HG02610 (cell line): ENCODE data around the gene NOD1.
"Not testable (repeated sequence)": the region's sequence is repeated elsewhere in the genome, so short reads cannot be mapped to it uniquely, and the experiment has no call there.

Experiments
- ATAC-seq: cut with Tn5 transposase; IDR thresholded peaks from one replicate; pipeline ENCODE4 v1.9.1; 2021; ENCODE audit warnings: mild to moderate bottlenecking, moderate library complexity; ENCODE audit not compliant: unreplicated experiment

The NOD1 gene

GRCh38 chr7:30478349-30479201 is at the start of gene NOD1:
Gene NOD1, minus strand, starts transcription at chr7:30478784. Its CDS starts 21,863 bp downstream, at chr7:30456921.
- peak; percentile 83 for ATAC-seq

GRCh38 chr7:30527297-30527696 is 48.7 kb upstream of the NOD1 start:
- not testable (repeated sequence) for ATAC-seq

- ATAC-seq, result no peak
Measured at GRCh38 chr7:30526163-30526562, 47.6 kb upstream of the NOD1 start.

- ATAC-seq, result no peak
Measured at GRCh38 chr7:30525429-30525828, 46.8 kb upstream of the NOD1 start.

- ATAC-seq, result no peak
Measured at GRCh38 chr7:30524545-30524944, 46.0 kb upstream of the NOD1 start.

GRCh38 chr7:30523466-30523865 is 44.9 kb upstream of the NOD1 start:
- no peak for ATAC-seq

GRCh38 chr7:30522159-30522558 is 43.6 kb upstream of the NOD1 start:
- no peak for ATAC-seq

- ATAC-seq, result no peak
Measured at GRCh38 chr7:30521532-30521931, 42.9 kb upstream of the NOD1 start.

GRCh38 chr7:30519122-30519521 is 40.5 kb upstream of the NOD1 start:
- no peak for ATAC-seq

GRCh38 chr7:30515761-30516160 is 37.2 kb upstream of the NOD1 start:
- ATAC-seq, result no peak

- ATAC-seq, result no peak
Measured at GRCh38 chr7:30514776-30515175, 36.2 kb upstream of the NOD1 start.

- no peak for ATAC-seq
Measured at GRCh38 chr7:30514177-30514576, 35.6 kb upstream of the NOD1 start.

GRCh38 chr7:30513762-30514161 is 35.2 kb upstream of the NOD1 start:
- no peak for ATAC-seq

GRCh38 chr7:30511973-30512662 is 33.5 kb upstream of the NOD1 start:
- ATAC-seq, result no peak

- ATAC-seq, result no peak
Measured at GRCh38 chr7:30511494-30511893, 32.9 kb upstream of the NOD1 start.

GRCh38 chr7:30510124-30511075 is 31.8 kb upstream of the NOD1 start:
- peak; percentile 57 for ATAC-seq

- ATAC-seq, result not testable (repeated sequence)
Measured at GRCh38 chr7:30509171-30509857, 30.7 kb upstream of the NOD1 start.

- ATAC-seq, result not testable (repeated sequence)
Measured at GRCh38 chr7:30507346-30507900, 28.8 kb upstream of the NOD1 start.

GRCh38 chr7:30505174-30505697 is 26.7 kb upstream of the NOD1 start:
- ATAC-seq, result no peak
